T follicular helper cell (primary cell): Measurements from ENCODE around the gene GCAT.

Source experiments
- DNase-seq: peaks from one replicate; pipeline ENCODE4 v3.0.0-alpha.2; 2020; ENCODE audit warnings: low read depth

GCAT gene

GRCh38 chr22:37809672-37810333 is 2.1 kb downstream of the GCAT start:
- DNase-seq: no peak

GRCh38 chr22:37811867-37812266 is 4.1 kb downstream of the GCAT start:
- no peak for DNase-seq

- DNase-seq: no peak
Measured at GRCh38 chr22:37812869-37813678, 5.3 kb downstream of the GCAT start.

GRCh38 chr22:37815593-37815992 is 7.9 kb downstream of the GCAT start:
- DNase-seq: no peak

GRCh38 chr22:37816543-37817180 is 8.9 kb downstream of the GCAT start:
- DNase-seq: no peak

- DNase-seq: peak; percentile 66
Measured at GRCh38 chr22:37817705-37818408, 10.1 kb downstream of the GCAT start.

- DNase-seq: peak; percentile 34
Measured at GRCh38 chr22:37818409-37819104, 10.8 kb downstream of the GCAT start.

- no peak for DNase-seq
Measured at GRCh38 chr22:37819105-37819433, 11.3 kb downstream of the GCAT start.

GRCh38 chr22:37820350-37820749 is 12.6 kb downstream of the GCAT start:
- DNase-seq: no peak

- DNase-seq: no peak
Measured at GRCh38 chr22:37822079-37822833, 14.5 kb downstream of the GCAT start.

- DNase-seq: no peak
Measured at GRCh38 chr22:37823134-37823985, 15.6 kb downstream of the GCAT start, which contains the start of gene GALR3. Gene GALR3 (plus strand): TSS chr22:37823382. CDS start chr22:37823407, 25 bp downstream.

GRCh38 chr22:37824674-37825641 is 17.2 kb downstream of the GCAT start:
- no peak for DNase-seq

- DNase-seq: no peak
Measured at GRCh38 chr22:37827056-37827455, 19.3 kb downstream of the GCAT start.

- DNase-seq: no peak
Measured at GRCh38 chr22:37830093-37830842, 22.5 kb downstream of the GCAT start.

GRCh38 chr22:37831472-37831871 is 23.7 kb downstream of the GCAT start:
- no peak for DNase-seq

- no peak for DNase-seq
Measured at GRCh38 chr22:37832022-37832857, 24.5 kb downstream of the GCAT start.
